Forelimb muscle (tissue), 1 donor: ENCODE data around the gene FNDC11. TPM values are rescaled to one million over a fixed set of nuclear protein-coding genes. Genes with fewer than 3 reads are reported as not detected.
"Not testable (repeated sequence)": the region's sequence is repeated elsewhere in the genome, so short reads cannot be mapped to it uniquely, and the experiment has no call there.

Experiments used
- DNase-seq: peaks from one replicate; pipeline ENCODE4 v3.0.0-alpha.2; 2013; ENCODE audit warnings: low read depth
- polyA plus RNA-seq: library from polyadenylated mRNA; unstranded; fragments of 120-200 nt; gene quantifications from one replicate; pipeline ENCODE4 v1.2.1, GENCODE V29; 2013; ENCODE audit not compliant: insufficient read length

Gene FNDC11
- polyA plus RNA-seq, 1 donor, result 0.13 TPM

- no peak for DNase-seq
Measured at GRCh38 chr20:63566395-63567135, 12.6 kb downstream of the FNDC11 start.

GRCh38 chr20:63567136-63567385, 13.1 kb downstream of the FNDC11 start:
- DNase-seq, result no peak

GRCh38 chr20:63567386-63568169, 13.6 kb downstream of the FNDC11 start:
- no peak for DNase-seq

- no peak for DNase-seq
Measured at GRCh38 chr20:63568170-63568981, 14.4 kb downstream of the FNDC11 start.

GRCh38 chr20:63568986-63569949, 15.3 kb downstream of the FNDC11 start:
- no peak for DNase-seq

GRCh38 chr20:63570281-63571086, 16.5 kb downstream of the FNDC11 start:
- DNase-seq, result no peak

- not testable (repeated sequence) for DNase-seq
Measured at GRCh38 chr20:63571087-63571478, 17.1 kb downstream of the FNDC11 start.

GRCh38 chr20:63572071-63572787, 18.3 kb downstream of the FNDC11 start:
- no peak for DNase-seq

- DNase-seq, result no peak
Measured at GRCh38 chr20:63572788-63573646, 19.1 kb downstream of the FNDC11 start.

GRCh38 chr20:63573647-63574131, 19.7 kb downstream of the FNDC11 start:
- DNase-seq, result no peak

- no peak for DNase-seq
Measured at GRCh38 chr20:63574156-63574828, 20.3 kb downstream of the FNDC11 start, which contains the start of gene HELZ2. HELZ2 (minus strand) TSS chr20:63574239; CDS start chr20:63572385, 1,854 bp downstream.

GRCh38 chr20:63574829-63575743, 21.1 kb downstream of the FNDC11 start:
- no peak for DNase-seq

- no peak for DNase-seq
Measured at GRCh38 chr20:63576311-63576710, 22.4 kb downstream of the FNDC11 start.

- no peak for DNase-seq
Measured at GRCh38 chr20:63577317-63577894, 23.4 kb downstream of the FNDC11 start.

- DNase-seq, result no peak
Measured at GRCh38 chr20:63578224-63579016, 24.5 kb downstream of the FNDC11 start.
